H1 (cell line): Measurements from ENCODE around the gene CAMK2B. TPM values are rescaled to one million over a fixed set of nuclear protein-coding genes. Genes with fewer than 3 reads are reported as not detected.

Experiments
- CTCF ChIA-PET: fragments of 300-600 bp; sonication (Branson Sonifier 250); formaldehyde crosslinking; loops from one replicate; lab custom pipeline; 2021; ENCODE audit not compliant: partially characterized antibody; lab: Charles Lee
- POLR2A ChIA-PET: fragments of 300-600 bp; sonication (Branson Sonifier 250); formaldehyde crosslinking; loops from one replicate; lab custom pipeline; 2021; ENCODE audit warnings: inconsistent platforms; ENCODE audit not compliant: partially characterized antibody; lab: Charles Lee
- DNase-seq, 2 experiments: peaks; one replicate each; pipeline versions ENCODE4 v3.0.0 to v3.0.0-alpha.2; 2010 to 2022; ENCODE audit warnings: low spot score in 2 of 2, low read depth in 1 of 2, mixed read lengths in 1 of 2
- FAIRE-seq: peaks from 2 replicates; lab custom pipeline; 2011; peaks lifted over from hg19 to GRCh38; lab: Jason Lieb, UNC
- H2AFZ ChIP-seq: 2 replicates; pipeline ENCODE4 v1.8.1; 2012; ENCODE audit warnings: low read length, inconsistent platforms
- H2AK5ac ChIP-seq: 2 replicates; pipeline ENCODE4 v1.6.1; 2013; ENCODE audit warnings: low read depth, low read length
- H2BK120ac ChIP-seq: replicated peaks from 2 replicates; pipeline ENCODE3; 2013; ENCODE audit warnings: low read depth, low read length, inconsistent platforms
- H2BK12ac ChIP-seq: 2 replicates; pipeline ENCODE4 v1.6.1; 2013; ENCODE audit warnings: low read depth, low read length
- H2BK15ac ChIP-seq: 2 replicates; pipeline ENCODE4 v1.6.1; 2013; ENCODE audit warnings: low read length
- H2BK20ac ChIP-seq: 2 replicates; pipeline ENCODE4 v1.6.1; 2013; ENCODE audit warnings: low read length
- H2BK5ac ChIP-seq: 2 replicates; pipeline ENCODE4 v1.6.1; 2013; ENCODE audit warnings: low read depth, low read length
- H3K14ac ChIP-seq: 2 replicates; pipeline ENCODE4 v1.6.1; 2013; ENCODE audit warnings: inconsistent platforms; ENCODE audit not compliant: insufficient read length
- H3K18ac ChIP-seq: 2 replicates; pipeline ENCODE4 v1.6.1; 2013; ENCODE audit warnings: low read length; ENCODE audit errors: extremely low read depth
- H3K23ac ChIP-seq: 2 replicates; pipeline ENCODE4 v1.6.1; 2013; ENCODE audit warnings: inconsistent platforms; ENCODE audit not compliant: insufficient read length
- H3K23me2 ChIP-seq: 2 replicates; pipeline ENCODE4 v1.6.1; 2013; ENCODE audit warnings: low read depth, low read length
- H3K27ac ChIP-seq: 2 replicates; pipeline ENCODE4 v1.6.1; 2011; ENCODE audit warnings: low read depth, low read length, inconsistent platforms
- H3K27me3 ChIP-seq, 4 experiments: replicated peaks in 1 of 4; 1 replicate in 1 of 4; 2 replicates in 3 of 4; pipeline versions ENCODE4 v1.6.1 to v1.8.1; 2011 to 2013; ENCODE audit warnings: low read length in 3 of 4, mild to moderate bottlenecking in 3 of 4, inconsistent platforms in 2 of 4, mixed read lengths in 2 of 4, moderate library complexity in 1 of 4; ENCODE audit not compliant: control insufficient read depth in 3 of 4, insufficient read depth in 3 of 4; ENCODE audit errors: extremely low read depth in 1 of 4
- H3K36me3 ChIP-seq, 4 experiments: 2 replicates each; pipeline versions ENCODE4 v1.6.1 to v1.8.1; 2011 to 2013; ENCODE audit warnings: mild to moderate bottlenecking in 4 of 4, low read length in 3 of 4, moderate library complexity in 2 of 4, control low read depth in 1 of 4, inconsistent platforms in 1 of 4; ENCODE audit not compliant: insufficient read depth in 4 of 4, control insufficient read depth in 2 of 4
- H3K4ac ChIP-seq: replicated peaks from 2 replicates; pipeline ENCODE3; 2013; ENCODE audit warnings: low read length, low read depth, mixed read lengths, inconsistent platforms; ENCODE audit not compliant: insufficient read length
- H3K4me1 ChIP-seq, 4 experiments: replicated peaks in 1 of 4; 1 replicate in 1 of 4; 2 replicates in 3 of 4; pipeline versions ENCODE4 v1.6.1 to v1.8.1; 2011 to 2013; ENCODE audit warnings: low read length in 3 of 4, inconsistent platforms in 2 of 4, mixed read lengths in 1 of 4; ENCODE audit not compliant: insufficient read depth in 4 of 4, control insufficient read depth in 3 of 4
- H3K4me2 ChIP-seq, 2 experiments: 2 replicates each; pipeline versions ENCODE4 v1.6.1 to v1.8.1; 2011 to 2013; ENCODE audit warnings: low read depth in 2 of 2, low read length in 2 of 2, control low read depth in 1 of 2, inconsistent platforms in 1 of 2, mild to moderate bottlenecking in 1 of 2; ENCODE audit not compliant: insufficient read depth in 1 of 2
- H3K4me3 ChIP-seq, 4 experiments: fragments of 200-600, 300-600 bp in 1 of 4; sonication (generic), shearing (Covaris generic), sonication (Bioruptor Twin) in 1 of 4; 2 replicates each; pipeline versions ENCODE4 v1.5.1 to v1.8.1; 2011 to 2016; ENCODE audit warnings: low read length in 4 of 4, low read depth in 3 of 4, control low read depth in 2 of 4, inconsistent platforms in 2 of 4, mild to moderate bottlenecking in 2 of 4, mixed read lengths in 1 of 4, moderate library complexity in 1 of 4; ENCODE audit not compliant: insufficient read depth in 2 of 4; ENCODE audit errors: extremely low read depth in 1 of 4
- H3K56ac ChIP-seq: replicated peaks from 2 replicates; pipeline ENCODE3; 2013; ENCODE audit warnings: low read depth, mild to moderate bottlenecking, mixed read lengths, low read length, inconsistent platforms; ENCODE audit not compliant: insufficient read length
- H3K79me1 ChIP-seq: 2 replicates; pipeline ENCODE4 v1.6.1; 2013; ENCODE audit warnings: low read depth, low read length, control low read depth
- H3K79me2 ChIP-seq, 2 experiments: 2 replicates each; pipeline versions ENCODE4 v1.6.1 to v1.8.1; 2012 to 2013; ENCODE audit warnings: low read length in 2 of 2, mild to moderate bottlenecking in 2 of 2, inconsistent platforms in 1 of 2; ENCODE audit not compliant: insufficient read depth in 2 of 2, control insufficient read depth in 1 of 2
- H3K9ac ChIP-seq, 4 experiments: replicated peaks in 1 of 4; 1 replicate in 1 of 4; 2 replicates in 3 of 4; pipeline versions ENCODE4 v1.6.1 to v1.8.1; 2011 to 2013; ENCODE audit warnings: low read depth in 3 of 4, low read length in 3 of 4, control low read depth in 2 of 4, mild to moderate bottlenecking in 2 of 4, moderate library complexity in 2 of 4, inconsistent platforms in 1 of 4; ENCODE audit errors: extremely low read depth in 1 of 4
- H3K9me3 ChIP-seq, 2 experiments: 2 replicates each; pipeline versions ENCODE4 v1.6.1 to v1.8.1; 2012 to 2013; ENCODE audit warnings: mild to moderate bottlenecking in 2 of 2, moderate library complexity in 2 of 2, control low read depth in 1 of 2, inconsistent platforms in 1 of 2, low read depth in 1 of 2, low read length in 1 of 2, mixed read lengths in 1 of 2; ENCODE audit not compliant: insufficient read depth in 2 of 2
- H4K20me1 ChIP-seq, 2 experiments: replicated peaks in 1 of 2; 2 replicates each; pipeline versions ENCODE3 to v1.8.1; 2011 to 2013; ENCODE audit warnings: inconsistent platforms in 2 of 2, low read length in 2 of 2, mild to moderate bottlenecking in 1 of 2; ENCODE audit not compliant: insufficient read depth in 2 of 2, control insufficient read depth in 1 of 2
- H4K5ac ChIP-seq: 2 replicates; pipeline ENCODE4 v1.6.1; 2013; ENCODE audit warnings: low read length, low read depth, mixed read lengths, inconsistent platforms; ENCODE audit not compliant: insufficient read length
- H4K8ac ChIP-seq: 2 replicates; pipeline ENCODE4 v1.8.0; 2013; ENCODE audit warnings: mild to moderate bottlenecking, moderate library complexity, low read length, inconsistent platforms; ENCODE audit not compliant: insufficient read depth; ENCODE audit errors: extremely low read depth
- H4K91ac ChIP-seq: replicated peaks from 2 replicates; pipeline ENCODE3; 2013; ENCODE audit warnings: low read length, mixed read lengths, inconsistent platforms; ENCODE audit not compliant: insufficient read length
- EZH2 ChIP-seq: fragments of 200-600 bp; sonication (generic); IDR thresholded peaks from 2 replicates; pipeline ENCODE4 v1.7.1; 2012; ENCODE audit warnings: low read depth, mild to moderate bottlenecking, moderate library complexity, low read length, inconsistent platforms; ENCODE audit not compliant: severe bottlenecking
- GABPA ChIP-seq: IDR thresholded peaks from 2 replicates; pipeline ENCODE4 v1.6.1; 2011; ENCODE audit warnings: mild to moderate bottlenecking, low read length, moderate library complexity, borderline replicate concordance; ENCODE audit not compliant: insufficient read depth
- RNF2 ChIP-seq: fragments of 200-900, 300-1000 bp; sonication (generic); IDR thresholded peaks from 2 replicates; pipeline ENCODE4 v1.7.1; 2016; ENCODE audit warnings: borderline replicate concordance, low read depth, mild to moderate bottlenecking, antibody characterized with exemption, low read length; ENCODE audit not compliant: poor library complexity, severe bottlenecking; ENCODE audit errors: missing control alignments
- YY1 ChIP-seq: IDR thresholded peaks from 2 replicates; pipeline ENCODE4 v1.6.1; 2011; ENCODE audit warnings: low read depth, mild to moderate bottlenecking, low read length
- WGBS, 2 experiments: shearing (Covaris generic) in 1 of 2; methylation state at CpG; one replicate each; pipeline versions ENCODE4 v1.1.6 to v1.1.7; 2013 to 2015; ENCODE audit warnings: low lambda C conversion rate in 2 of 2, mixed read lengths in 2 of 2, inconsistent platforms in 1 of 2, low coverage in 1 of 2, missing lambda C conversion rate in 1 of 2; ENCODE audit not compliant: insufficient replicate concordance in 2 of 2, insufficient coverage in 1 of 2, insufficient read length in 1 of 2; ENCODE audit errors: extremely low coverage in 1 of 2, missing lambda C conversion rate in 1 of 2; 5-methylcytosine and 5-hydroxymethylcytosine counted together
- polyA plus RNA-seq, 7 experiments: library from polyadenylated mRNA; depleted of rRNA in 3 of 7; stranded (reverse) in 5 of 7; unstranded in 2 of 7; fragments of >200 nt in 5 of 7; fragments of 200-250 nt in 2 of 7; gene quantifications; 1 replicate in 5 of 7; 2 replicates in 1 of 7; 4 replicates in 1 of 7; pipeline versions ENCODE4 v1.2.1 to v1.2.3, GENCODE V29; 2011 to 2013; ENCODE audit warnings: missing spikeins in 2 of 7, mixed read lengths in 2 of 7
- total RNA-seq: library from RNA; stranded (reverse); fragmentation: NEBNext Ultra II Directional; extraction: Animal tissue kit (Norgen Biotek cat#: 25700); gene quantifications from 2 replicates; pipeline ENCODE4 v1.2.1, GENCODE V29; 2021
- TF ChIP-seq, protein P1 (sequence below): IDR thresholded peaks from 2 replicates; pipeline ENCODE4 v1.6.1; 2011; ENCODE audit warnings: low read length, improper control_type of control experiment

The CAMK2B gene
- total and polyA plus RNA-seq, 2 of the 8 experiments (the other 6 are each of a cell fraction or from before 2014, with no cell fraction given): 0.05 to 0.15 TPM

DNA sequence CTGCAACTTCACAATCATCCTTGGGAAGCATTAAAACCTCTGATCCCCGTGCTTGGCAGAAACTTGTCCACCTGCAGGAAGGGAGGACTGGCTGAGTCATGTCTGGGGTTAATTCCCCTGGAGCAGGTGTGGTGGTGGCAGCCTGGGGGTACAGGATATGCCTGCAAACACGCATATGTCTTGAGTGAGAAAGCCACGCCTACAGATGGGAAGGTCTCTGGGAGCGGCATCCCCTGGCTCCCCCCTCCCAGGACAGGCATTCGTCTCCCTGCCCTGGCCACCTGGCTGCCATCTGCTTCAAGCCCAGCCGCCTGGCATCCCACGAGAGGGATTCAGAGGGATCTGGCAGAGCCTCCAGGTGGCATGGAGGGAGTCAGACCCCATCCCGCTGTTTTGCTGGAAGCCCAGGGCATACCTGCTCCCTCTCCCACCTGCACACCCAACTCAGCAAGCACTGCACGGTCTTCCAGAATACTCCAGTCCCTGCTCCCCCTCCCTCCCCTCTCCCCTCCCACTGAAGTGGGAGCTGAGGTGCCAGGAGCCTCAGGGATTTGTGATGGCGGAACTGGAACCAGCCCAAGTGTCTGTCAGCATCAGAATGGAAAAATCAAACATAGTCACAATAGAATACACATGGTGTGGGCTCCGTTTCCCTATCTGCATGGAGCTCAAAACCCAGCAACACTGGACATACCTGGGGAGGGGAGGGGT, 61.0 kb downstream of the CAMK2B start:
- no peak overlapping the region for H3K23ac ChIP-seq
- H3K18ac ChIP-seq: no peak overlapping the region; the same call in 1 of the 2 replicates
- H2BK15ac ChIP-seq: no peak overlapping the region
- H3K36me3 ChIP-seq: no peaks in the 10 kb centered on the region
- H2BK12ac ChIP-seq: no peak overlapping the region
- ChIA-PET CTCF (interaction anchor here (0.8 kb wide), 1 partner anchor 23 kb away, joined by 4 read pairs; no protein-coding TSS in a partner anchor), POLR2A (no interaction called here)
- no peak overlapping the region for H3K14ac ChIP-seq
- H3K27me3 ChIP-seq: no peaks in the 10 kb centered on the region; a peak in 1 of 7 replicates
- H3K4me2 ChIP-seq: no peak overlapping the region; a peak in 1 of 4 replicates
- 64% methylated on average over 9 of the region's 11 CpGs; no CpG with 5 or more reads in 1 of the 2 experiments for WGBS, 2 experiments
- H2BK5ac ChIP-seq: no peak overlapping the region
- no peaks in the 10 kb centered on the region for H4K20me1 ChIP-seq
- H4K91ac ChIP-seq: no peak overlapping the region
- no peak overlapping the region for H2BK20ac ChIP-seq
- H4K5ac ChIP-seq: no peak overlapping the region
- no peak overlapping the region for H2AK5ac ChIP-seq
- no peaks in the 10 kb centered on the region for H3K9me3 ChIP-seq
- H2AFZ ChIP-seq: peak overlapping the region; percentile 63; the same call in 1 of the 2 replicates
- peaks cover 0 to 6% (median 0%) of the 10 kb centered on the region in 4 experiments; a peak in 3 of 7 replicates for H3K4me1 ChIP-seq
- no peaks in the 10 kb centered on the region for H3K23me2 ChIP-seq
- no peak overlapping the region for H2BK120ac ChIP-seq
- no peak overlapping the region for H3K56ac ChIP-seq
- no peak for FAIRE-seq
- DNase-seq: no peak
- peak overlapping the region; percentile 57; the same call in 1 of the 2 replicates for H4K8ac ChIP-seq
- H3K9ac ChIP-seq: no peak overlapping the region; a peak in 1 of 7 replicates
- no peak overlapping the region for H3K27ac ChIP-seq
- H3K4me3 ChIP-seq: no peak overlapping the region; a peak in 1 of 8 replicates
- H3K4ac ChIP-seq: no peak overlapping the region
- H3K79me1 ChIP-seq: no peaks in the 10 kb centered on the region
- no peaks in the 10 kb centered on the region for H3K79me2 ChIP-seq
- TF ChIP-seq GABPA (no peak), YY1 (no peak), RNF2 (no peak), EZH2 (no peak)
- TF ChIP-seq, protein P1, sequence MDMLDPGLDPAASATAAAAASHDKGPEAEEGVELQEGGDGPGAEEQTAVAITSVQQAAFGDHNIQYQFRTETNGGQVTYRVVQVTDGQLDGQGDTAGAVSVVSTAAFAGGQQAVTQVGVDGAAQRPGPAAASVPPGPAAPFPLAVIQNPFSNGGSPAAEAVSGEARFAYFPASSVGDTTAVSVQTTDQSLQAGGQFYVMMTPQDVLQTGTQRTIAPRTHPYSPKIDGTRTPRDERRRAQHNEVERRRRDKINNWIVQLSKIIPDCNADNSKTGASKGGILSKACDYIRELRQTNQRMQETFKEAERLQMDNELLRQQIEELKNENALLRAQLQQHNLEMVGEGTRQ: no peak
